ENCODE results near the gene KCNC4.

Gene KCNC4

DNA sequence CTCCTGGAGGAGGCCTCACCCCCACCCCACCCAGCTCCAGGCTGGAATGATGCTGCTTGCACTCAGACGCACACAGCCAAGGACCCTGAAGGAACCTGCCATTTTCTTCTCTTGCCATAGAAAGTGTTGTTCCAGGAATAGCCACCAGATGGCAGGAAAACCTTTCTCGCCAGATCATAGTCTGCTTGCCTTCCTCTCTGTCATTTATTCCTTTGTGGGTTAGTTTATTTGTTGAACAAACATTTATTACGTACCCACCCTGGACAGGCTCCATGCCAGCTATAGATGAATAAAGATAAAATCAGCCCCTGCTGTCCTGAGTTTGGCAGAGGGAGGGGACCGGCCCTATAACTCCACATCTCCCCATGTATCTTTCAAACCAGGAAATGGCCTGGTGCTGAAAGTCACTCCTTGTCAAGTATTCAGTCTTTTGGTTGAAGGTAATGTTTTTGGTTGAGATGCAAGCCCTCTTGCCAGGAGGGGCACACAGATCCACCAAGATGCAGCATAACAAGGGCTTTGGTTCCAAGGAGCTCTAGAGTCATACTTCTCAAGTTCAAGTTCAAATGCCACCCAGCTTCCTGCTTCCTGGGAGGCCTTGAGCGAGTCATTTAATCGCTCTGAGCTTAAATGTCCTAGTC lies 7.0 kb upstream of the KCNC4 start:
- TF ChIP-seq, protein P1, sequence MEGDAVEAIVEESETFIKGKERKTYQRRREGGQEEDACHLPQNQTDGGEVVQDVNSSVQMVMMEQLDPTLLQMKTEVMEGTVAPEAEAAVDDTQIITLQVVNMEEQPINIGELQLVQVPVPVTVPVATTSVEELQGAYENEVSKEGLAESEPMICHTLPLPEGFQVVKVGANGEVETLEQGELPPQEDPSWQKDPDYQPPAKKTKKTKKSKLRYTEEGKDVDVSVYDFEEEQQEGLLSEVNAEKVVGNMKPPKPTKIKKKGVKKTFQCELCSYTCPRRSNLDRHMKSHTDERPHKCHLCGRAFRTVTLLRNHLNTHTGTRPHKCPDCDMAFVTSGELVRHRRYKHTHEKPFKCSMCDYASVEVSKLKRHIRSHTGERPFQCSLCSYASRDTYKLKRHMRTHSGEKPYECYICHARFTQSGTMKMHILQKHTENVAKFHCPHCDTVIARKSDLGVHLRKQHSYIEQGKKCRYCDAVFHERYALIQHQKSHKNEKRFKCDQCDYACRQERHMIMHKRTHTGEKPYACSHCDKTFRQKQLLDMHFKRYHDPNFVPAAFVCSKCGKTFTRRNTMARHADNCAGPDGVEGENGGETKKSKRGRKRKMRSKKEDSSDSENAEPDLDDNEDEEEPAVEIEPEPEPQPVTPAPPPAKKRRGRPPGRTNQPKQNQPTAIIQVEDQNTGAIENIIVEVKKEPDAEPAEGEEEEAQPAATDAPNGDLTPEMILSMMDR (IDR thresholded peaks at IDR 0.05; ENCODE audit: low read depth, low read length): peak; percentile 84
- H3K4me3 ChIP-seq (replicated peaks in 1 of 2; ENCODE audit: low read depth in 2 of 2, low read length in 2 of 2): no peak overlapping the region
- DNase-seq (ENCODE audit: low read depth in 2 of 2): peak; percentile 75 to 77

DNA sequence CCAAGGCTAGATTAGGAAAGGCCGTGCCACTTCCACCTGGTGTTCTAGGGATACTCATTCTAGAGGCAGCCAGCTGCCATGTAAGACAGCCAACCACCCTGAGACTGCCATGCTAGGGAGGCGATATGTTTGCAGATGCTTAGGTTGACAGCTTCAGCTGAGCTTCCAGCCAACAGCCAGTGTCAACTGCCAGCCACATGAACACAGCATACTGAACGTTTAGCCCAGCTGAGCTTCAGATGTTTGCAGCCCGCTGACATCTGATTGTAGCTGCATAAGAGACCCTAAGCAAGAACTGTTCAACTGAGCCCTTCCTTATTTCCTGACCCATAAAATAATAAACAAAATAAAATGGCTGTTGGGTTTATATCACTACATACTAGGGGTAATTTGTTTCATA lies 5.0 kb upstream of the KCNC4 start:
- DNase-seq (ENCODE audit: low read depth in 2 of 2): no peak
- TF ChIP-seq, protein P1 (IDR thresholded peaks at IDR 0.05; ENCODE audit: low read depth, low read length): no peak
- H3K4me3 ChIP-seq (replicated peaks in 1 of 2; ENCODE audit: low read depth in 2 of 2, low read length in 2 of 2): no peak overlapping the region

DNA sequence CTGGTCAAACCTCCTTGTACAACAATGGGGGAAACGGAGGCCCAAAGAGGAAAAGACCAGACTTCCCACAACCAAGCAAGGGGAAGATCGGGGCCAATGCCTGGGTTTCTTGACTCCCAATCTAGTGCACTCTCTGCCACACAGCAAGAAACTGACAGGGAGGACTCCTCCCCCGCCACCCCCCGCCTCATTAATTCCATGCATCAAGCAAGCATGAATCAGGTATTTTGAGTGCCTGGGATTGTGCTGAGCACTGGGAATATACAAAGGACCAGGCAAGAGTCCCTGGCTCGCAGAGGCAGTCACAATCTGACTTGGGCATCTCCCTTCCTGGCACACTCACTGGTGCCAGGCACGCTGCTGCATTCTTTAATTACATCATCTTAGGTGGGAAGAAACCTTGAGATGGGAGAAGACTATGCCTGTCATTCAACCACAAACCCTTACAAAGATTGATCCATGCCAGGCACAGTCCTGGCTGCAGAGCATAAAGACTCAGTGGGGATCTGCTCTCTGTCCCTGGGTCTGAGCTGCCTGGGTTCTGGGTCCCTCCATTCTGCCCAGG lies 4.4 kb upstream of the KCNC4 start:
- no peak for DNase-seq (ENCODE audit: low read depth in 2 of 2)
- H3K4me3 ChIP-seq (replicated peaks in 1 of 2; ENCODE audit: low read depth in 2 of 2, low read length in 2 of 2): no peak overlapping the region
- TF ChIP-seq, protein P1 (IDR thresholded peaks at IDR 0.05; ENCODE audit: low read depth, low read length): no peak

DNA sequence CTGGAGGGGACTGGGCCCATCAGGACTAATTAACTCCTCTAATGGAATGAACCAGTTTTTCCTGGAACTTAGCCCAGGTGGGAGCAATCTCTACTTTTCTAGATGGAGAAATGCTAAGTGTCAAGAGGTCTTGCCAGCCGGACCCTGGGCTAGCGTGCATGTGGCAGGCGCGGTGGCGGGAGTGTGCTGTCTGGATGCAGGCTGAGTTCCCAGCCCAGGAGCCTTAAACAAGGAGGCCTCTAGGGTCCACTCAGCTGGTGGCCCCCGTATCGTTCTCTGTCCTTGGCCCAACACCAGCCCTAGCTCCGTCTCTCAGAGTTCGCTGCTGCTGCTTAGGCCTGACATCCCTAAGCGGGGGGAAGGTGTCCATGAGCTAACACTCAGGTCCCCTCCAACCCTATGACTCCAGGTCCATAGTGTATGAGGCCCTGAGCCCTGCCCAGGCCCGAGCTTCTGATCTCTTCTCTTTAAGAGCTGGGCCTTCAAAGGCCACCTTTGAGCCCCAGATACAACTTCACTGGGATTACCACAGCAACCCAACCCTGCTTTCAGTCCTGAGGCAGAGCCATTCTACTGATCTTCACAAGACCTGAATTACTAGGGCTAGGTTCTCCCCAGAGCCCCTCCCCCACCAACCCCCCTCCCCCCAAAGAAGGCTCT lies 3.7 kb upstream of the KCNC4 start:
- no peak for DNase-seq (ENCODE audit: low read depth in 2 of 2)
- H3K4me3 ChIP-seq (replicated peaks in 1 of 2; ENCODE audit: low read depth in 2 of 2, low read length in 2 of 2): no peak overlapping the region
- TF ChIP-seq, protein P1 (IDR thresholded peaks at IDR 0.05; ENCODE audit: low read depth, low read length): no peak

DNA sequence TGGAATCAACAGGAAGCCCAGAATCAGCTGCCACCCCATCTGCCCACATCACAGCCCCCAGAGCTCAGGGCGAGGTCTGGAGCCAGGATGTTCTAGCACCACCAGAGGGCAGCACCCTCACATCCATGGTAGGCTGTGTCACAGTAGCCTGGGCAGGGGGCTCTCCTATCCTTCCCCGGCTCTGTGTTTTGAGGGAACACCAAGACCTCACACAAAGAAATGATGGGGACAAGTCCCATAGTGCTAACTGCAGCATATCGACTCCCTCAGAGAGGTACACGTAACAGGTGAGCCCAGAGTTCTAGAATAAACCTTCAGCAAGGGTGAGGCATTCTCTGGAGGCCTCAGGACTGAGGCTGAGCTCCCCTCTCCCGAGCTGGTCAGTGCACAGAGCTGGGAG lies 2.3 kb upstream of the KCNC4 start:
- TF ChIP-seq, protein P1 (IDR thresholded peaks at IDR 0.05; ENCODE audit: low read depth, low read length): peak; percentile 91
- no peak overlapping the region for H3K4me3 ChIP-seq (replicated peaks in 1 of 2; ENCODE audit: low read depth in 2 of 2, low read length in 2 of 2)
- DNase-seq (ENCODE audit: low read depth in 2 of 2): peak; percentile 57 to 58

DNA sequence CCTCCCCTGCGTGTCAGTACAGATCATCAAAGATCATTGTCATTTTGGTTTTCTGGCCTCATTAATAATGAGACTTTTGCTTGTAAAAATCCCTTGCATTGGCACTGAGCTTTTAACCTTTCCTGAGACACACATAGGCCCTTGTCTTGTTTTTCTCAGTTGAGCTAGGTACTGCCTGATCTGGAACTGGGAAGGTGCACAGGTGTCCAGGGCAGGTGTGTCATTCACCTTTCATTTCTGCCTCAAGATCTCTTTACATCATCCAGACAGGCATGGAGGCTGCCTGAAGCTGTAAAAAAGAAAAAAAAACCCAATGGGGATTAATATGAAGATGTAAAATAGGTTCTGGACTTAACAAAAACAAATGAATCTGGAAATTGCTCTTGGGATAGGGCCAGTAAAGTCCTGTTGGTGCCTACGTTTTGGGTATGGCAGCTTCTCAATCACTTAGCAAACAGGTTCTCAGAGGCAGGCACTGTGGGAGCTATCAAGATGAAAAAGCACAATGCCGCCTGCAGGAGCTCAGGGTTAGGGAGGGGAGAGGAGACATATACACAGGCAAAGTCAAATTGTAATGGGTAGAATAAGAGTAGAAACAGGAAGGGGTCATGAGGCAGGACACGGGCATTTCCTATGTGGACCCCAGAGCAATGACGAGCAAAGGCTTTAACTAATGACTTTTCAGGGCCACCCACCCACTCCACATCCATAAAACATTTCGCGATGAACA lies 1.0 kb upstream of the KCNC4 start:
- DNase-seq (ENCODE audit: low read depth in 2 of 2): no peak
- H3K4me3 ChIP-seq (replicated peaks in 1 of 2; ENCODE audit: low read depth in 2 of 2, low read length in 2 of 2): peak overlapping the region in 1 of 2 donors; percentile 51
- TF ChIP-seq, protein P1 (IDR thresholded peaks at IDR 0.05; ENCODE audit: low read depth, low read length): no peak

Measured in cardiac fibroblast (primary cell).